SKM-1 treated with dmso at 0.1 percent for 144 hours (cell line): Measurements from ENCODE around the gene CLIP4.
"Not testable (repeated sequence)": the region's sequence is repeated elsewhere in the genome, so short reads cannot be mapped to it uniquely, and the experiment has no call there.

ENCODE experiments used
- DNase-seq: peaks from one replicate; lab custom pipeline; 2025; ENCODE audit not compliant: unreplicated experiment; lab: John Stamatoyannopoulos, UW

The CLIP4 gene, protein sequence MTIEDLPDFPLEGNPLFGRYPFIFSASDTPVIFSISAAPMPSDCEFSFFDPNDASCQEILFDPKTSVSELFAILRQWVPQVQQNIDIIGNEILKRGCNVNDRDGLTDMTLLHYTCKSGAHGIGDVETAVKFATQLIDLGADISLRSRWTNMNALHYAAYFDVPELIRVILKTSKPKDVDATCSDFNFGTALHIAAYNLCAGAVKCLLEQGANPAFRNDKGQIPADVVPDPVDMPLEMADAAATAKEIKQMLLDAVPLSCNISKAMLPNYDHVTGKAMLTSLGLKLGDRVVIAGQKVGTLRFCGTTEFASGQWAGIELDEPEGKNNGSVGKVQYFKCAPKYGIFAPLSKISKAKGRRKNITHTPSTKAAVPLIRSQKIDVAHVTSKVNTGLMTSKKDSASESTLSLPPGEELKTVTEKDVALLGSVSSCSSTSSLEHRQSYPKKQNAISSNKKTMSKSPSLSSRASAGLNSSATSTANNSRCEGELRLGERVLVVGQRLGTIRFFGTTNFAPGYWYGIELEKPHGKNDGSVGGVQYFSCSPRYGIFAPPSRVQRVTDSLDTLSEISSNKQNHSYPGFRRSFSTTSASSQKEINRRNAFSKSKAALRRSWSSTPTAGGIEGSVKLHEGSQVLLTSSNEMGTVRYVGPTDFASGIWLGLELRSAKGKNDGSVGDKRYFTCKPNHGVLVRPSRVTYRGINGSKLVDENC

GRCh38 chr2:29114946-29115609 lies at the start of gene CLIP4:
TSS of gene CLIP4 (plus strand) at chr2:29115415. CDS start at chr2:29121389, 5,974 bp downstream.
- DNase-seq: peak; percentile 29

- DNase-seq: peak; percentile 34
Observed at GRCh38 chr2:29066271-29066860, 48.8 kb upstream of the CLIP4 start.

GRCh38 chr2:29066997-29067605 lies 48.1 kb upstream of the CLIP4 start:
- no peak for DNase-seq

- no peak for DNase-seq
Observed at GRCh38 chr2:29068513-29068912, 46.7 kb upstream of the CLIP4 start.

DNA sequence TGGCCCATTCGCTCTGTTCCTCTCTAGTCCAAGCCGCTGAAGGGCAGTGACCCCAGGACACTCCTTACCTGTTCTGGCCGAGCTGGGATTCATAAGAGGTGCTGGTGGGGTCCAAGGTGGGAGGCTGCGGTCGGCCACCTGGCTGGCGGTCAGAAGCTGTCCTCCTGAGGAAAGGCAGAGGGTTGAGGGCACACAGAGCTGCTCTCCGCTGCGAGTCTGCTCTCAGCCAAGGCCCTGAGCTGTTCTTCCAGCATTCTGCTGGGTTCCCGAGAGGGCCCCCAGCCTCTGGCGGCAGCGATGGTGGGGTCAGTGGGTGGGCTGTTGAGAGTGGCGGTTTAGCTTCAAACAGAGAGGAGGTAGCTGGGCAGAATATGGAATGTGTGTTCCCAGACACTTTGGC lies 44.7 kb upstream of the CLIP4 start:
- DNase-seq: no peak

- no peak for DNase-seq
Observed at GRCh38 chr2:29071032-29071975, 43.9 kb upstream of the CLIP4 start.

GRCh38 chr2:29072251-29072650 lies 43.0 kb upstream of the CLIP4 start:
- DNase-seq: no peak

- DNase-seq: no peak
Observed at GRCh38 chr2:29072971-29073725, 42.1 kb upstream of the CLIP4 start.

GRCh38 chr2:29073933-29074332 lies 41.3 kb upstream of the CLIP4 start:
- DNase-seq: no peak

DNA sequence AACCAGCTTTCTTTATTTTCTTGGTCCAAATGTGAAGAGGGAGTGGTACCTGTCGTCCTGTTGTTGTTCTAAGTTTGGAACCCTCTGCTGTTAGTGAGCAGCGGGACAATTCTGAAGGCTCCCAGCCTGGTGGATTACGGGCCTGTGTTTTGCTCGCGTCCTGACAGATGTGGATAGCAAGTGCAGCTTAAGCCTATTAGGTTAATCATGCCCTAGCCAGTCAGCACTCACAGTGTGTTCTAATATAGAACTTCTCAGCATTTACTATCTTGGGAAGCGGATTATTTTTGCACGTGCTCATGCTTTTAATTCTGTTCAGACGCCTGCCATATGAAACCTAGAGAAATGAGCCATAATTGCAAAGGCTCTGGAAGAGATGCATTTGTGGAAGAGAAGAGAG lies 40.8 kb upstream of the CLIP4 start, which contains the start of gene PCARE:
TSS of gene PCARE (minus strand) at position 113 of the 400 bp plus-strand sequence. CDS start 262 bp downstream, outside the sequence.
- no peak for DNase-seq

- DNase-seq: no peak
Observed at GRCh38 chr2:29075894-29076705, 39.1 kb upstream of the CLIP4 start.

DNA sequence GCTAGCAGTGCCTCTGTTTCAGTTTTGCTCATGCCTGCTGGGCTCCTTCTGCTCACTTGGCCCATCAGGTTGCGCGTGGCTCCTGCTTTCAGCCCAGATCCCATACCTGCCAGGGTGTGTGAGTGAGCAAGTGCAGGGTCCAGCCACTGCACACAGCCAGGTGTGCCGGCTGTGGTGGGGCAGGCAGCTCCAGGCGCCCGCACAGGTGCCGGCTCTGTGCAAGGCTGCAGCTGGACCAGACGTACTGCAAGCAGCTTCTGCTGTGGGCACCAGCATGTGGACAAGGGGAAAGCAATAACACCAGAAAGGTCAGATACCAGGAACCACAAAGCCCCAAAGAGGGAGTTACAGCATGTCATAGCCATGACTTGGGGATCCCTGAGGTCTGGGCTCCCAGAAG lies 35.3 kb upstream of the CLIP4 start:
- no peak for DNase-seq

GRCh38 chr2:29080886-29081743 lies 34.1 kb upstream of the CLIP4 start:
- peak; percentile 76 for DNase-seq

DNA sequence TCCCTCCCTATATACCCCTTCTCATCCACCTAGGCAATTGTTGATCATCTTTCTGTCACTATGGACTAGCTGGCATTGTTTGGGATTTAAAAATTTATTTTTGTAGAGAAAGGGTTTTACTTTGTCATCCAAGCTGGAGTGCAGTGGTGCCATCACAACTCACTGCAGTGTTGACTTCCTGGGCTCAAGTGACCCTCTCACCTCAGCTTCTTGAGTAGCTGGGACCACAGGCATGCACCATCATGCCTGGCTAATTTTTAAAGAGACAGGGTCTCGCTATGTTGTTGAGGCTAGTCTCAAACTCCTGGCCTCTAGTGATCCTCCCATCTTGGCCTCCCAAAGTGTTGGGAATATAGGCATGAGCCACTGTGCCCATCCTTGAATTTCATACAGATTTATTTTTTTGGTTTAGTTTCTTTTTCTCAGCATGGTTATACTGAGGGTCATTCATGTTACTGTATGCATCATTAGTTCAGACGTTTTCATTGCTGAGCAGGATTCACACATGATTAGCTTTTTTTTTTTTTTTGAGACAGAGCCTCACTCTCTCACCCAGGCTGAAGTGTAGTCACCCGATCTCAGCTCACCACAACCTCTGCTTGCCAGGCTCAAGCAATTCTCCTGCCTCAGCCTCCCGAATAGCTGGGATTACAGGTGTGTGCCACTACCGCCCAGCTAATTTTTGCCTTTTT lies 32.3 kb upstream of the CLIP4 start:
- no peak for DNase-seq

DNA sequence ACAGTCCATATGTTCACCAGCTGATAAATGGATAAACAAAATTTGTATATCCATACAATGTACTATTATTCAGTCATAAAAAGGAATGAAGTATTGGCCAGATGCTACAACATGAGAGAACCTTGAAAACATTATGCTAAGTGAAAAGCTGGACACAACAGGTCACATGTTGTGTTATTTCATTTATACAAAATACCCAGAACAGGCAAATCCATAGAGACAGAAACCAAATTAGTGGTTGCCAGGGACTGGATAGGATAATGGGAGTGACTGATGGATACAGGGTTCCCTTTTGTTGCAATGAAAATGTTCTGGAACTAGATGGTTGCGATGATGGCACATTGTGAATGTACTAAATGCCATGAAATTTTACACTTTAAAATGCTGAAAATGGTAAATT lies 30.7 kb upstream of the CLIP4 start:
- no peak for DNase-seq

GRCh38 chr2:29090311-29090710 lies 24.9 kb upstream of the CLIP4 start:
- DNase-seq: not testable (repeated sequence)

GRCh38 chr2:29096969-29097368 lies 18.2 kb upstream of the CLIP4 start:
- no peak for DNase-seq
